Stimulated activated CD8-positive, alpha-beta memory T cell treated with anti-CD3 and anti-CD28 coated beads, Interleukin-4, amount 100 ng/mL, for 24 hours (primary cell): Measurements from ENCODE around the gene SIAH3.
"Not testable (repeated sequence)": the region's sequence is repeated elsewhere in the genome, so short reads cannot be mapped to it uniquely, and the experiment has no call there.

Source experiments
- DNase-seq: peaks from one replicate; pipeline ENCODE4 v3.0.0-alpha.2; 2020; ENCODE audit warnings: low read depth

The SIAH3 gene, protein sequence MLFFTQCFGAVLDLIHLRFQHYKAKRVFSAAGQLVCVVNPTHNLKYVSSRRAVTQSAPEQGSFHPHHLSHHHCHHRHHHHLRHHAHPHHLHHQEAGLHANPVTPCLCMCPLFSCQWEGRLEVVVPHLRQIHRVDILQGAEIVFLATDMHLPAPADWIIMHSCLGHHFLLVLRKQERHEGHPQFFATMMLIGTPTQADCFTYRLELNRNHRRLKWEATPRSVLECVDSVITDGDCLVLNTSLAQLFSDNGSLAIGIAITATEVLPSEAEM

GRCh38 chr13:45851171-45851921 lies at the start of gene SIAH3:
SIAH3 (minus strand) TSS chr13:45851753; CDS start chr13:45851629, 124 bp downstream.
- DNase-seq, result no peak

- DNase-seq, result no peak
Observed at GRCh38 chr13:45899406-45899805, 47.9 kb upstream of the SIAH3 start.

DNA sequence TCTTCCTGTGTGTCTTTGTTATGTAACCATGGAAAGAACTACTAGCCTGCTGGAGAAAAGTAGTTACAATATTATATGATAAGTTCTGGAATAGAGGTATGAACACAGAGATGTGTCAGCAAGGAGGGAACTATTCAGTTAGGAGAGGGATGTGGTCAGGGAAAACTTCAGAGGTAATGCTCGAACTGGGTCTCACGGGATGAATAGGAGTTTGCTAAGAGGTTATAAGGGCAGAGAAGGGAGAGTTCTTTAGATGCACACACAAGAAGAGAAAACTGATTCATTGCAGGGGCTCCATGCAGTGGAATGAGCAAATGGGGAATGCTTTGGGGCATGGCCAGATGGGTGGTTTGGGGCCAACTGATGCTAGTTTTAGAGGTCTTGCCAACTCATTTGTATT lies 46.0 kb upstream of the SIAH3 start:
- DNase-seq, result no peak

GRCh38 chr13:45896285-45896684 lies 44.7 kb upstream of the SIAH3 start:
- no peak for DNase-seq

DNA sequence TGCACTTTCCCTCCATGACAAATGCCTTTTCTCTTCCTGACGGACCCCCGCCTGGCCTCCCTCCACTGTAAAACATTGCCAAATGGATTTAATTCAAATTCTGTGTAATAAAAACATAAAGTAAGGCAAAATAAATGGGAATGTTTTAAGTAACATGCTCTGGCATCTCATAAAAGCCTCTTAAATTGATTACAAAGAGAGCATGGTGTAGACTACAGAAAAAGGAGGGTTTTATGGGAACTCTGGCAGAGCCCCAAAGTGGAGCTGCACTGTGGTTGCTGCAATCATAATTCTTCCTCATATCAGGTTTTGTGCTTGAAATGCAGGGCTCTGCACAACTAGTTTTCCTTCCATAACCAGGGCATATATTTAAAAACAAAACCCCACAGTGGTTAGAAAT lies 44.3 kb upstream of the SIAH3 start:
- no peak for DNase-seq

DNA sequence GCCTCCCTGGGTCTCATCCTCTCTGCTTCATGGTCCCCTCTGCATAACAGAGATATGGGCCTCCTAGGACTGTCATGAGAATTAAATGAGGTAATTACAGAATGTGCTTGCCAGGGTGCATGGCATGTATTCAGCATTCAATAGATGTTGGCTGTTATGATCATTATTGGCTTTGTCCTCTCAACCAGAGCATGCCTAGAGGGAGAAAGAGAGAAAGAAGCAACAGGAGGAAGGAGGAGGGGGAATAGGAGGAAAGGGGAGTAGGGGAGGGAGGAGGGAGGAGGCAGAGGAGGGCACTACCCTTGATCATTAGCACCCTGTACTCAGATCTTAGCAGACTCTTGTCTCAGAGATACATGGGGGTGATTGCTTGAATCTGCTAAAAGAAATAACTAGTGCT lies 41.0 kb upstream of the SIAH3 start:
- no peak for DNase-seq

GRCh38 chr13:45889590-45890243 lies 38.2 kb upstream of the SIAH3 start:
- DNase-seq, result no peak

GRCh38 chr13:45886466-45886865 lies 34.9 kb upstream of the SIAH3 start:
- DNase-seq, result no peak

- DNase-seq, result no peak
Observed at GRCh38 chr13:45885194-45885593, 33.6 kb upstream of the SIAH3 start.

DNA sequence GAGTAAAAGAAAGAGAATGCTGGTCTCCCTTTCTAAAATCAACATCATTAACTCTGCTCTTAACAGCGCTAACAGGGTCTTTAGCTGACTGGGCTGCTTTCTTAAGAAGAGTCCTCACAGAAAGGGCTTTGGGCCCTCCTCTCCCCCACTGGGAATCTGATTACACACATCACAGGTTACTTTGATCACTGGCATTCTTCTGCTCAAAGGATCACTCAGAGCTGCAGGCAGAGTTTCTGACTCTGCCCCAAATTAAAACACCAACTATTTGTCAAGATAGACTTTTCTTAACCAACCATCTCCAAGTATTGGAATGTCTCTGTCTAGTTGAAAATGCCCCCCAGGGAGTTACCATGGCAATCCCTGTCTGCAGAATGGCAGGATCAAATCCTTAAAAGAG lies 31.1 kb upstream of the SIAH3 start:
- no peak for DNase-seq

- DNase-seq, result no peak
Observed at GRCh38 chr13:45881353-45881752, 29.8 kb upstream of the SIAH3 start.

- DNase-seq, result no peak
Observed at GRCh38 chr13:45880242-45880641, 28.7 kb upstream of the SIAH3 start.

DNA sequence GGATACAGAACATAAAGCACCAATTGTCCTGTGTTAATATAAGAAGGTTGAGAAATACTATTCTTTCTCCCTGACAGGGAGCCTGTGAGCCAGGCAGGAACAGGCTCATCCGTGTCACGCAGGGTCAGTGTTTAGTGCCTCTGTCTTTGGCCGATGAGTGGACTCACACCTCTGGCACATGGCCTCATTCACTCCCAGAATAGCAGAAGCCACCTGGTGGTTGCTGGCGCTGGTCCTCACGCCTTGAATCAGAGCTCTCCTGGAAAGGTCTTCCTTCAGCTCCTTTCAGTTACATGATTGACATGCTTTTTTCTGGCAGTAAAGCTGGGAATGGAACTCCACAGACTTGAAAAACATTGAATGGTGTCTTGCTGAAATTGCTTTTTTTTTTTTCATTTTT lies 28.1 kb upstream of the SIAH3 start:
- no peak for DNase-seq

DNA sequence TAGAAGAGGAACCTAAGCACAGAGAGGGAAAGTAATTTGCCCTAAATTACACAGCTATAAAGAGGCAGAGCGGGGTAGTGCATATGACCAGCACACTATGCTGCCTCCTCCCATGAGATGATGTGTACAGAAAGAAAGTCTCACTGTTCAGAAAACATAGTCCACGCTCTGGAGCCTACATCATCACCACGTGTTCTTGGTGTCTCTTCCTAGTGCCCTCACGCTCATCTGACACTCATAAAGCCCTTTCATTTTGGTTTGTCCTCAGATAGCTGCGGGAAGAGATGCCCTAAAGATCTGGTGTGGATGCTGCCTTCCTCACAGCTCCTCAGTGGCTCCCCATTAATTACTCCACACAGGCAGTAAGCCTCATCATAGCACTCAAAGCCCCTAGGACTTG lies 27.4 kb upstream of the SIAH3 start:
- no peak for DNase-seq

DNA sequence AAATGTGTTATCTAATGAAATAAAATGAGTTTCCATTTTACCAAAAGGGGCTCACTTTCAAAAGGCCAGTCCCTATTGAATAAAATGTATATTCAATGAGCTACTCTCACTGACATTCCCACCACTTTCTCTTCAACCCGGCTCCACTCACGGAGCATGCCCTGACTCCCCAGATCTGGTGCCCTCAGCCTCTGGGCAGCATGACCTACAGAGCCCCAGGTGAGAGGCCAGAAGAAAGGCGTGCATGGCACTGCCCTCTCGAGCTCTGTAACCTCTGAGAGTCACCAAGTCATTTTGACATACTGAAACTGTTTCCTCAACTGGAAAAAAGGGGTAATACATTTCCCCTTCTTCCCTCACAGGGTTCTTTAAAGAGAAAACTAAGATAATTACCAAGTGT lies 25.2 kb upstream of the SIAH3 start:
- DNase-seq, result no peak

DNA sequence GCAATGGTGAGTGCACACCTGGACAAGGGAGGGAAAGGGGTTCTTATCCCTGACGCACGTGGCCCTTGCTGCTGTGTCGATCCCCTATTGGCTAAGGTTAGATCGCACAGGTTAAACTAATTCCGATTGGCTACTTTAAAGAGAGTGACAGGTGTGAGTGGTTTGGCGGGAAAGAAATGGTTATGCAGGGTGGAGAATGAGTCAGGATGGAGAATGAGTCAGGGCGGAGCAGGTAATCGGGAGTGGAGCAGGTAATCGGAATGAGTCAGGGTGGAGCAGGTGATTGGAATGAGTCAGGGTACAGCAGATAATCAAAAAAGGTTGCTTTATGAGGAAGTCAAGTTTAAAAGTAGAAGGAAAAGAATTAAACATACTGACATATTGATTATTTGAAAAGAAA lies 24.4 kb upstream of the SIAH3 start:
- no peak for DNase-seq

- DNase-seq, result no peak
Observed at GRCh38 chr13:45873491-45874325, 22.2 kb upstream of the SIAH3 start.

DNA sequence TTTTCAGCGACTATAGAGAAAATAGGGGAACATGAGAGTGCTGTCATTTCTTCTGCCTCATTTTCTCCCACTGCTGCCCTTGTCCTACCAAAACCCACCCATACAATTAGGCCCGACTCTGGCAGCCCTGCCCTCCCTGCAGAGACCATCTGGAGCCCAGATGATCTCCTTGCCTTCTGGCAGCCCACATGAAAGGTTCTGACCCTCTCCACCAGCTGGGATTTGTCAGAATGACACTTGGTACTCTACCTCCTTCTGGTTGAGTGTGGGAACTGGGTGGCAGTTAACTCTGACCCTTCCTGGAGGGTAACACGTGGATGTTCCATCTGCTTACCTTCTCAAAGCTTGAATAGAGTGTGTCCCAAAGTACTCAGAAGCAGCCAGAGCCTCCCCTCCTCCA lies 21.0 kb upstream of the SIAH3 start:
- no peak for DNase-seq

GRCh38 chr13:45871201-45871600 lies 19.6 kb upstream of the SIAH3 start:
- DNase-seq, result not testable (repeated sequence)

- DNase-seq, result no peak
Observed at GRCh38 chr13:45870232-45870631, 18.7 kb upstream of the SIAH3 start.

- no peak for DNase-seq
Observed at GRCh38 chr13:45865414-45865813, 13.9 kb upstream of the SIAH3 start.
